VCaP (cell line): ENCODE results near the gene ZC3H18.

Experiments used
- H3K27ac ChIP-seq: fragments of 450-650 bp; 2 replicates; pipeline ENCODE4 v1.5.1; 2017
- CTCF ChIP-seq: fragments of 450-650 bp; conservative IDR thresholded peaks from 2 replicates; pipeline ENCODE4 v1.5.1; 2017; ENCODE audit warnings: mild to moderate bottlenecking, moderate library complexity

The ZC3H18 gene

GRCh38 chr16:88649924-88650748 is 79.9 kb downstream of the ZC3H18 start:
- no peak overlapping the region for H3K27ac ChIP-seq
- TF ChIP-seq CTCF = no peak

DNA sequence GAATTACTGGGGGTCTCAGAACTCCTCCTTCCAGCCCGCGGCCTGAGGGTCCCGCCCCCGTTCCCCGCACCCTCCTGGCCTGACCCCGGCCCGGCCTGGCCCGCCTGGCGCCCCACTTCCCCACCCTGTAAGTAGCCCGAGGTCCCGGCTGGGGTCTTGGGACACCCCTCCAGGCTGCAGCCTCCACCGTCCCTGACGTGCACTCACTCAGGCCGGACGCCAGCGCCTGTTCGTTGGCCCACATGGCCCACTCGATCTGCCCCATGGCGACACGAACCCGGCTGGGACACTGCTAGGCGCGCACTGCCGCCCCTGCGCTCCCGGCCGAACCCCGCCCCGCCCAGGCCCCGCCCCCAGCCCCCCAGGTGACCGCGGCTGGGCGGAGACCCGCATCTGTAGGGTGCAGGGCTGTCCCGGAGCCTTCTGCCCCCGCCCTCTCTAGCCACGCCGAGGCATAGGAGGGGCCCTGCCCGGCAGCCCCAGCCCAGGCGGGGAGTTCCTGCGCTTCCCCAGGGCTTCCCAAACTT is 80.6 kb downstream of the ZC3H18 start, which contains the start of gene CYBA:
CYBA (minus strand) TSS at position 305 of the 527 bp plus-strand sequence; CDS start at position 265, 40 bp downstream.
- no peak within 1 kb of the TSS for H3K27ac ChIP-seq
- no peak for TF ChIP-seq CTCF

DNA sequence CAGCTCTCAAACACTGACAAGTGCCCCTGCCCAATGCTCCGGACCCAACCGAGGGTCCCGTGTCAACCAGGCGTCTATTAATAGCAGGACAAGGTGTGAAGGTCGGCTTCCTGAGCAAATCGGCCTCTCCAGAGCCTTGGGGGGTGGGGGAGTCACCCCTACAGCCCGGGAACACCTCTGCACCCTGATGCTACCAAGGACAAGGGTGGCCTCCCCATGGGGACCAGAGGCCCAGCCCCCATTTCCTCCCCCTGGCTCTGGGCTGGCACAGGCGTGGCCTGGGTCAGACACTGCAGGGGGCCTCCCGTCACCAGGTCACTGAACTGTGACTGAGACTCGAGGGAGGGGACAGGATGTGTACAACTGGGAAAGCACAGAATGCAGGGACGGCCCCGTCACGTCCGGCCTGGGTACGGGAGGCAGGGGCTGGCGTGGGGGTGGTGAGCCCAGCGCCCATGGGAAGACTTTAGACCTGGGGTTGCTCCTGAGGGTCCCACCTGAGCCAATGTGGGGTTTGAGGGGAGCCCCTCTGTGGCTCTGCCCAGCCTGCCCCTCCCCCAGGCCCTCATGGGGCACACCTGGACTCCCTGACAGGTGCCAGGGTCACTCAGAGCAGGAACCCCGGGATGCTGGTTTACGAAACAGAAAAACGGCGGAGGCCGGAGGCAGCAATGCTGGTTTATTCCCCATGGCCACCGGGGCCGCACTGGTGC is 81.2 kb downstream of the ZC3H18 start:
- TF ChIP-seq CTCF = no peak
- H3K27ac ChIP-seq = no peak overlapping the region

GRCh38 chr16:88651989-88652761 is 82.0 kb downstream of the ZC3H18 start:
- no peak overlapping the region for H3K27ac ChIP-seq
- no peak for TF ChIP-seq CTCF

- H3K27ac ChIP-seq = no peak overlapping the region
- no peak for TF ChIP-seq CTCF
Measured at GRCh38 chr16:88652762-88653063, 82.5 kb downstream of the ZC3H18 start.

DNA sequence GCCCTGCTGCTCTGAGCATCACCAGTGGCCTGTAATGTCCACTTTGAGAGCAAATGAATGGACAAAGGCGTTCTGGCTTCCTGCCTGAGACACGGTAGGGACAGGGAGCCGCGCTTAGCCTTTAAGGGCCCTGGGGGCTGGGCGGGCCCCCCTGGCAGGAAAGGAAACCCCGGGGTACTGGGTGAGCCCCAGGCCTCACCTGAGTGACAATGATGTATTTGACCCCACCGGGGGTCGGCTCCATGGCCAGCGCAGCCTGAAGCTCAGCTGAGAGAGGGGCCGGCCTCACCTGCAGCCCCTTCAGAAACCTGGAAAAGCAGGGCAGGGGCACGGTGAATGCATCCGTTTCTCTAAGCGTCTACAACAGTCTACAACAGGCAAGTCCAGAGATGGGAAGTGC is 82.9 kb downstream of the ZC3H18 start:
- H3K27ac ChIP-seq = no peak overlapping the region
- TF ChIP-seq CTCF = no peak
